CD4-positive, alpha-beta T cell treated with Interleukin-15 for 4 hours (primary cell): ENCODE results near the gene PSMD1.
"Not testable (repeated sequence)": the region's sequence is repeated elsewhere in the genome, so short reads cannot be mapped to it uniquely, and the experiment has no call there.

Experiments used
- DNase-seq: peaks from one replicate; pipeline ENCODE4 v3.0.0-alpha.2; 2020; ENCODE audit warnings: low spot score

PSMD1 gene

DNA sequence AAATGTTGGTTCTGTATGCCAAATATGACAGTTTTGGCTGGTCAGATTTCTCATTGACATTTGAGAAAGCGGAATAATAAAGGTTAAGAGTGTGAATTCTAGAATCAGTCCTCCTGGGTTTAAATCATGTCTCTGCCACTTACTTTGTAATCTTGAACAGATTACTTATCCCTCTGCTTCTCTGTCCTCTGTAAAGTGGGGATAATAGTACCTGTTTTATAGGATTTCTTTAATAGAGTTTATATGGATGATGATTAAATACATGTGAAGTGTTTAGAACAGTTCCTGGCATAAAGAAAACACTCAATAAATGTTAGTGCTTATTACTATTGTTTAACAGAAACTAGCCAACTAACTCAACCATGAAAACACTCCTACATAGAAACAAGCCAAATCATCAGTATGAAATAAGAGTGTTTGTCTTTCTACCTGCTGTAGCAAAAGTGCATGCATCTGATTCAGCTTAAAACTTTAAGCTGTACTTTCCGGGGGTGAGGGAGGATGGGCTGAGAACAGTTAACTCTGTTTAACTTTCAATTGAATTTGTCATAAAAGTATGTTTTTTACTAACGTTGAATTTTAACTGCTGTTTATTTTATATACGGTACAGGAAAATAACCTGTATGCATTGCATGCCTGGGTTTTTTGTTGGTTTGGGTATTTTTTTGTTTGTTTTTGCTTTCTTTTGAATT, 61.4 kb downstream of the PSMD1 start:
- no peak for DNase-seq

DNA sequence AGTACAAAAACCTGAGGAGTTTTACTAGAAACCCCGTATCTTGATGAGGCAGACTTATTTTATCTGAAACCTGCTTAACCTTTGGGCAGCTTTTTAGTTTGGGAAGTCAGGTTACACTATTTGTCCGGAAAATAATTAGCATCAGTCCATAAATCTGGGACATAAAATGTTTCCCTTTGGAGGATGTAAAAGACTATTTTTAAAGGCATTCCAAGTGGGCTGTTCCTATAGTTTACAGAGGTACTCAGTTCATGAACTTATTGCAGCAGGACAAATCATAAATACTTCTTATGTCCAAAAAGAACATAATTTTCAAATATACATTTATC, 61.9 kb downstream of the PSMD1 start:
- no peak for DNase-seq

DNA sequence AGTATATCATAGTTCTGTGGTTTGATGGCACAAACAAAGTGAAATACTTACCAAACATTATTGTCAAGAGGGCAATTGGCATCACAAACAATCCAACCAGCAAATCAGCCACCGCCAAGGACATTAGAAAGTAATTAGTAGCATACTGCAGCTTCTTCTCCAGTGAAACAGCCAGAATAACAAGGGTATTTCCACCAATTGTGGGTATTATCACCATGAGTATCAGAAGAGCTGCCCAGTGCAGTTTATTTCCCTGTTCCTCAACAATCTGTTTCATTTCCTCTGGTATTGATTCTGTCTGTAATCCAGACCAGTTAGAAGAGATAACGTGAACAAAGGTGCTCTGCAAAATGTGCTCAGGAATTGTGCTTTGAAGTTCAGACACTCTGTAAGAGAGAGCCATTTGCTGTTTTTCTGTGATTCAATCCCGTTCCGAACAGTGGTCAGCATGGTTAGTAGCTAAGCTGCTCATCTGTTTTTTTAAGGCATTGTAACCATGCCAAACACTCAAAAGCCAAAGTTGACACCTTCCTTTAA, 66.8 kb downstream of the PSMD1 start:
- no peak for DNase-seq

DNA sequence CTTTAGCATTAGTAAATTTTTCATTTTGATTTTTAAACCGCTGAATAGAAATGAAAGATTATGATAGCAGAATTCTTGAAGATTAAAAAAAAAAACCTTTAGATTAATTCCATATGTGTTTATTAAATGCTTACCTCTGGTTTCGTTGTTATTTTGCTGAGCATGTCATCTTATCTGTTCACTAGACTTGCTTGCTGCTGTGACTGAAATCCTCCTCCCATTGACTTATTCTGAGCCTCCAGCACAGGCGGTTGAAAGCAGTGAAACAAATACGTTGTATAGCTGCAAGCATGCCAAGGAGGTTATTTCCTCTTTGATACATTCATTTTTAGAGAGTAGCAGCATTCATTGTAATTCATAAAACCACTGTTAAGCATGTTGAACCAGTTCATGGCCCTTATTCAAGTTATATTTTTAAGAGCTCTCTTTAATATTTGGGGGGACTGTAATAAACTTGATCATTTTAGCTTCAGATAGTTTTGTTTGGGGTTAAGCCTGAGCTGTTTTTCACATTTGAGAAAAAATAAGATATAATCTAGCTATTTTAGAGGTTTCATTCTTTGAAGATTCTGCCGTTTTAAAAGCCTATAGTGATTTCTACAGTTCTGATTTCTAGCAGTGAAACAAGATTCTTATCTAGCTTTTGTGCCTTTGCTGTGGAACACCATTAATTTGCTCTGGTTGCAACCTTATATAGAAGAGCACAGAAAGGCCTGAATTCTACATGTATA, 68.3 kb downstream of the PSMD1 start, which contains the start of gene HTR2B:
Gene HTR2B (minus strand): TSS at position 205 of the 731 bp plus-strand sequence. CDS start 1,278 bp downstream, outside the sequence.
- no peak for DNase-seq

DNA sequence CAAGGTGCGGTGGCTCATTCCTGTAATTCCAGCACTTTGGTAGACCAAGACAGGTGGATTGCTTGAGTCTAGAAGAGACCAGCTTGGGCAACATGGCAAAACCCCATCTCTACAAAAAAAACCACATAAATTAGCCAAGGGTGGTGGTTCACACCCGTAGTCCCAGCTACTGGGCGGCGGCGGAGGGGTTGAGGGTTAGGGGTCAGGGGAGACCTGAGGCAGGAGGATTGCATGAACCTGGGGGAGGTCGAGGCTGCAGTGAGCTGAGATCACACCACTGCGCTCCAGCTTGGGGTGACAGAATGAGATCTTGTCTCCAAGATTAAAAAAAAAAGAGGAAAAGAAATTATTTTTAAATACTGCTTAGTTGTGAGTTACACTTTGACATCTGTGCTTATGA, 69.5 kb downstream of the PSMD1 start:
- DNase-seq: no peak

DNA sequence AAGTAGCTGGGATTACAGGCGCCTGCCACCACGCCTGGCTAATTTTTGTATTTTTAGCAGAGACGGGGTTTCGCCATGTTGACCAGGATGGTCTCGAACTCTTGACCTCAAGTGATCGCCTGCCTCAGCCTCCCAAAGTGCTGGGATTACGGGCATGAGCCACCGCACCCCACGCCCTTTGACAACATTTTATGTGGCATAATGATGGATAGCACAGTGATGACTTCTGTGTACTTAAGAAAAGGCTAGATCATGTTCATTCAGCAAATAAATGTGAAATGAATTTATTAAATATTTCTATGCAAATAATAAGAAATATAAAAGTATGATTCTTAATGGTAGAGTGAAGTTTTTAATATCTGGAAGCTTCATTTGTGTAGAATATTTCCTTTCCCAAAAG, 70.8 kb downstream of the PSMD1 start:
- DNase-seq: no peak

DNA sequence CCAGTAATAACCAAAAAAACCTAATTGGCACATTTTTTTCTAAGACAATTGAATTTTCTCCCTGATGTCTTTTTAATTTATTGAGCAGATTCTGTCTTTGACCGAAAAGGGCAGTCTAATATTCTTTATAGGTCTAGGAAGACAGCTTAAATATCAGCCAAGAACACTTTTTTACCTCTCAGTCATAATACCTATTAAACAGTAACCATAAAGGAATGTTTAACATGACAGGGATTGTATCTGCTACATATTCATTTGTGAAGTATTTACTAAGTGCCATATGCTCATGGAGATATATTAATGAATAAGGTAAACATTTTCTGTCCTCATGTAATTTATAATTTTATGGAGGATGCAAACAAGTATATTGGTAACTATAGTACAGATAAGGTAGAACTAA, 71.3 kb downstream of the PSMD1 start:
- DNase-seq: no peak

DNA sequence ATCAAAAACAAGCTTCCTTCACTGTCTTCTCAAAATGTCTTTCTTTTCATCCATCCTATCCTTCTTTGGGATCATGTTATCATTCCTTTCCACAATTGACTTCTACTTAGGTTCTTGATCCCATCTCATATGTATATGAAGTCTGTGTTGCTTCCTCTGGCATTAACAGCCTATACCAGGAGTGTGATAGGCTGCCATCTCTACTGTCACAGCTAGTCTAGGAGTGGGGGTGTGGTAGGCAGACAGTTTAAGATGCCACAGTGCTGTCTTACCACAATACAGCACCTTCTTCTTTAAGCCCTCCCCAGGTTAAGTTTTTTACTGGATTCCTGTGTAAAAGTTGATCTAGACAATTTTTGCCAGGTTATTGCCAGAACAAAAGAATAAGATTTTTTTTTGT, 71.9 kb downstream of the PSMD1 start:
- DNase-seq: no peak

DNA sequence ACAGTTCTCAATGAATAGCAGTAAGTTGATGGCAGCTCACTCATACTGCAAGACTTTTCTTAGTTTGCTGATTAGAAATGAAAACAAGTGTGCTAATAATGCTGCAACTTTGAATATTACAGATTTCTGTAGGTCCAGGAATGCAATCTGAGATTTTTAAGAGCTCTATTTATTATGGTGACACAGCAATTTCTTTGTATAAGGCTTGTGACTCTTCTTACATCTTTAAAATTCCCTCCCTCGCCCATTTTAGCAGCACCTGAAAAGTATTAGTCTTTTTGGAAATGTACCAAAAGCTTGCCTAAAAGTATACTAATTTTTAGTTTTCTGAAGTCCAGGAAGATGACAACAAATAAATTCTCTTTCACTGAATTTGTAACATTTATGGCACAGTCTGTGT, 72.5 kb downstream of the PSMD1 start:
- DNase-seq: no peak

DNA sequence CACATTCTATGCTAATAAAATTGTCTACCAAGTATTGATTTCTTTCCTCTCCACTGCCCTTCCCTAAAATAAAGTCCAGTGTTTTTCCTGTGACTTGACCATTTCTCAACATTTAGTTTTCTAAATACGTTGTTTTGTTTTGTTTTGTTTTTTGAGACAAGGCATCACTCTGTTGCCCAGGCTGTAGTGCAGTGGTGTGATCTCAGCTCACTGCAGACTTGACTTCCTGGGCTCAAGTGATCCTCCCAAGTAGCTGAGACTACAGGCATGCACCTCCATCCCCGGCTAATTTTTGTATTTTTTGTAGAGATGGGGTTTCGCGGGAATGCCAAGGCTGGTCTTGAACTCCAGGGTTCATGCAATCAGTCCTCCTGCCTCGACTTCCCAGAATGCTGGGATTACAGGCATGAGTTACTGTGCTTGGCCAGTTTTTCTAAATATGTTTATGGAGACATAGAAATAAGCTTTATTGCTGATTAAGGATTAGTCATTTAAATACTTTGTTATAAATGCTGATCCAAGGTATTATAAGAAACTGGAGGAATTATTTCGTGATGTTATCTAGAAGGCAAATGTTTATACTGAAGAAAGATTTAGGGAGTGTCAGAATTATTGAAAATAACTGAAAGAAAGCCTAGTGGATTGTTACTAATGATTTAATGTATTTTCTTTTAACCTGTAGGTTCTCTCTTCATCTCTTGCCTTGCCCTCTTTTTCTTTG, 73.8 kb downstream of the PSMD1 start:
- no peak for DNase-seq

DNA sequence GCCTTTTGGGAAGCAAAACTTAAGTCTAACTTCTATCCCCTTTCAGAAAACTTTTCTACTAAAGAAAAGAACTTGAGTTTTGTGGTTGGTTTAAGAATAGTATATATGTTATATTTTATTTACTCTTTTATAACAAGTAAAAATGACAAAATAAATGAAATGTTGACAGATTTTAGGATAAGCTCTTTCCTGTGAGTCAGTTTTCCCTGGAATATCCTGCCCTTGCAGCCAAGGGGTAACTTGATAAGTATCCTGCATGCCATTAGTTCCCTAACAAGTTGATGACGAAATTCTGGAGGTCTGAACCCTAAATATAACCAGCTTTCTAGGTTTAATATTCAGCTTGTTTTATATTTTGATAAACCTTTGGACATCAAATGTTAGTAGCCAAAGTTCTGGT, 75.5 kb downstream of the PSMD1 start:
- no peak for DNase-seq

DNA sequence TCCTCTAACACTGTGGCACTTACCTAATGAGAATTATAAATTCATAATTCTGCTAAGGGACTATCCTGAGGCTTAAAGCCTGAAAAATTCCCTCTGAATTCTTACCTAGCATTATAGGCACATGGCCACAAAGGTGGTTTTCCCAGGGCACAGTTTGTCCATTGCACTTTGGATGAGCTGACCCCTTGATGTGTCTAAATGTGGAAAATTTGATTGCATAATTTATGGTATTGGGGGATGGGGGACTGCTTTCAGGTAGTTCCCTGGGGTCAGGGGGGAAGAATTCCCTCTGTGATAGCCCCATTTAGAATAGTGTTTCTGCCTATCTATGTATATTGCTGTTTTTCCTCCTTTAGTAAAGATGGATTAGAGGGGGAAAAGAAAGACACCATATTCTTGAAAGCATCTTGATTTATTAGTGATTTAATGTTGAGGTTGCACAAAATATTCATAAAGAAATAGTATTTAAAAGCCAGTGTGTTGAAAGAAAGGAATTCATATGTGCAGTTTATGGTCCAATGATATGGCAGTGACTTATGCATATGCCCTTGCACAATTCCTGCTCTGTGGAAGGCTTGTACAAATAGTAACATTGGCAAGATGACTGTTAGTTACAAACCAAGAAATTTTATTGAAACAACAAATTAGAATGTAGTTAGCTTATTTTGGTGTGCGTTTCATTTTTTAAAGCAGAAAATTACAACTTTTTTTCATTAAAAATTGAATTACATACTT, 76.9 kb downstream of the PSMD1 start:
- DNase-seq: no peak

DNA sequence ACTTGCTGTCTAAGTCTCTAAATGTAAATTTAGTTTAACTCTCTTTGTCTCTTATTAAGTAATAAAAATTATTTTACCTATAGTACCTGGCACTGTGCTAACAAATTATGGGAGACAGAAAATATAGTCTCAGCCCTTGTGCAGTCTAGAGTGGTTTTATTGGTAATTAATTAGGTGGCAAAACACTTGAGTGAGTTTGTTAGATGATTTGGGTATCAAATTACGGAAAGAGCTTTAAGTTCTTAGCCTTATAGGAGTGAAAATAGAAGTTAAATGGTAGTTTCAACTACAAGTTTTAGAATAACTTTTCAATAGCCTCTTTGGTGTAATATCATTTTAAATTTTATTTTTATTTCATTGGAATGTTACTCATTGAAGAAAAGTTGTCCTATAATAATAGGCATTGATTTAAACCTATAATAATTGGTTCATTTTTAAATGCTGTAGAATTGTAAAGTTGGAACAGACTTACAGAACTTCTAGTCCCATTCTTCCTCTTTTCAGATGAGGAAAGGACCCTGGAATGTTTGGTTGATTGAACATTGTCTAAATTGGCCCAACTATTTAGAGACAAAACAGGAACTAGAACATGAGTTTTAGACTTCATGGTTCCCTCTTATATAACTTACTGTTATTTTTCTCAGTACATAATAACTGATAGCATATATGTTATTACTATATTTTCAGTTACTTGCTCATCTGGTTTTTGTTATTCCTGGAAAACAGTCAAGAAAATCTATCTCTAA, 78.4 kb downstream of the PSMD1 start:
- no peak for DNase-seq

DNA sequence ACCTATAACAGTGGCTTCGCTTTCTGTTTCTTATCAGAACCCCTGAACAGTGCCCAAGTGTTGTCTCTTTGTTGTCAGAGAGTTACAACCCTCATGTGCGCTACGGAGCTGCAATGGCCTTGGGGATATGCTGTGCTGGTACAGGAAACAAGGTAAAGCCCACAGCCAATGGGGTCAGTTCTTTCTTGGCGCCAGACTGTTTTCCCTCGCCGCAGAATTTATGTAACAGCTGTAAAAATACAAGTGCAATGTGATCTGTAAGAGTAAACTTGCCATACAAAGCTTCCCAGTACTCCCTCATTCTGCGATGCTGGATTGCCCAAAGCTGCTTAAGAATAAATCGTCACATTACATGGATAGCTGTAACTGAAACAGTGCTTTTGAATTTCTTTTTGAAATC, 82.0 kb downstream of the PSMD1 start:
- DNase-seq: no peak

DNA sequence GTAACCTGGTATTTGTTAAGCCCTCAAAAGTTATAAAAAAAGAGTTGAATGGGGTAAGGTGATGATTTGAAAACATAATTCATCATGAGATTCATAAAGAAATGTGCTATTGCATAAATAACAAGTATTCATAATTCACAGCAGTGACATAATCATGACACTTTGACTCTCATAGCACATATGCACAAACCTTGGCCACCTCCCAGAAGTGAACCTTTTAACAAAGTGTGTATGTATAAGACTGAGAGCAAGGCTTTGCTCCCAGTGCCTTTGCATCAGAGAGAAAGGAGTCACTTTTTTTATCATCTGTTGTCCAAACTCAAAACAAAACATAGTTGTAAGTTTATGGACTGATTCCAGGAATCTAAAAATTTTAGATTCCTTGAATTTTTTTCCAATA, 83.1 kb downstream of the PSMD1 start:
- no peak for DNase-seq

DNA sequence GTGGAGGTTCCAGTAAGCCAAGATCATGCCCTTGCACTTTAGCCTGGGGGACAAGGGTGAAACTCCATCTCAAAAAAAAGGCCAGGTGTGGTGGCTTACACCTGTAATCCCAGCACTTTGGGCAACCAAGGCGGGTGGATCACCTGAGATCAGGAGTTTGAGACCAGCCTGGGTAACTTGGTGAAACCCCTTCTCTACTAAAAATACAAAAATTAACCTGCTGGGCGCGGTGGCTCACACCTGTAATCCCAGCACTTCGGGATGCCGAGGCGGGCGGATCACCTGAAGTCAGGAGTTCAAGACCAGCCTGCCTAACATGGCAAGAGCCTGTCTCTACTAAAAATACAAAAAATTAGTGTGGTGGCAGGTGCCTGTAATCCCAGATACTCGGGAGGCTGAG, 84.1 kb downstream of the PSMD1 start:
- not testable (repeated sequence) for DNase-seq

DNA sequence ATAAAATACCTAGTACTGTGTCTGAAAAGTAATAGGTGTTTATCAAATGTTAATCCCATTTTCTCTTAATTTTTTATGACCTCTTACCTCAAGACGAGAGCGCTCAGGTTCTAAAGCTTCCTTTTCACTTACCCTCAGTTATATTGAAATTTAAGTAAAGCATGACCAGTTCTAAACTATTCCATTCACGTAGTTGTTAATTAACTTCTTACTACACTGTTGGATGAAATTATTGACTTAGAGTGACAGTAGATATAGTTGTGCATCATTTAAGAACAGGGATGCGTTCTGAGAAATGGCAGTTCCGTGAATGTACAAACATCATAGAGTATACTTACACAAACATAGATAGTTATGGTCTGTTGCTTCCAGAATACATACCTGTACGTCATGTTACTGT, 88.2 kb downstream of the PSMD1 start:
- no peak for DNase-seq

DNA sequence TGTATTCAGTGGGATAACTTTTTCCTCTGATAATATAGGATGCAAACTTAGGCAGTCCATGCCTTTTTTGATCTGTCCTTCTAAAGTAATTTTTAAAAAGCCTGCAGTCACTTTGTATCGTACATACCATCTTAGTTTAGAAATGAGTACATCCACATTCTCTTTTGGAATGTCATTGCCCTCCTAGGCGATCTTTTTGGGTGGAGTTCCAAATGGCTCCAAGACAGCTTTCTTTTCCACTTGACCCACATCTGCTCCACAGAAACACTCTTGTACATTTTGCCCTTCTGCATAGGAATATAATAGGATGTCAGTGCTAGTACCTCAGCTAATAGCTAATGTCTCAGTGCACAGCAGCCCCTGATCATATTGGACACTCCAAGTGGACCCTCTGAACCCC, 90.0 kb downstream of the PSMD1 start:
- no peak for DNase-seq

DNA sequence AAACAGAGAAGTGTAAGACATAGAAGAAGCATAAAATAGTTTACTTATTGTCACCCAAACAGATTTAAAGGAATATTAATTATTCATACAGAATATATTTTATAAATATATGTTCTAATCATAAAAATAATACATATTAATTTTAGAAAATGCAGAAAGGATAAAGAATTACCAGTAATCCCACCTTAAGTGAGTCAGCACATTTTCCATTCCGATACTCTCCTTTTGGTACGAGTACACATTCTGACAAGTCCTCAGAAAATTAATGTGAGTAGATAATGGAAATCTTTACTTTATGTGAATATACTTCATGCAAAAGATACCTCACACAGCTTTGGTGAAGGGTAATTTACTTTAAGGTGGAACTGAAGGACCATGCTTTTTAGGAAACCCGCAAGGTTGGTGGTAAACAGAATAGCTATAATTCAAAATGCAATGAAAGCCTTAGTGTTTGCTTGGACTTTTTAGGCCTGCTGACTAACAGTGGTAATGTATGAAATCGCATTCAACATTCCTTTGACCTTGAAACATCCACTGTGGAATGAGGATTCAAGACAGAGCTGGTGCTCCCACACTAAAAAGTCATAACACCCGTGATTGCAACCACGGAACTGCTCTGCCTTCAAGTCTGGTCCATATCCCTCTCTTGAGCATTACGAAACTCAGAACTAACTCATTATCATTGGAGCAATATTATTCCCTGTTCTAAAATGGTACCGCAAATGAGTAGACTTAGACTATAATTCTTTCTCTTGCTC, 96.3 kb downstream of the PSMD1 start:
- DNase-seq: no peak

DNA sequence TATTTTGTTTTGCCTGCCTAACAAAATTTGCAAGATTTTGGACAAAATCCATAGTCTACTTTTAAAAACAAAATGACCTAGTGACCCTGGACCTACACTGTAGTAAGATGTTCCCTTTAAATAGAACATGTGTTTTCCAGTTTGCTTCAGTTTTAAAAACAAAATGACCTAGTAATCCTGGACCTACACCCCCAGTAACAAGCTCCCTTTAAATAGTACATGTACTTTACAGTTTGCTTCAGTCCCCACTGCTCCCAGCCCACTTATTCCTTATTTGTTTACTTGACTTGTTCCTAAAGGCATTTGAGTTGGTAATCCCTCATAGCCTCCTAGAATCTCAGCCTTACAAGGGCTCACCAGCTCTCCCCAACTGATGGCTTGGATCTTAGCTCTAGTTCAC, 102.6 kb downstream of the PSMD1 start:
- no peak for DNase-seq

DNA sequence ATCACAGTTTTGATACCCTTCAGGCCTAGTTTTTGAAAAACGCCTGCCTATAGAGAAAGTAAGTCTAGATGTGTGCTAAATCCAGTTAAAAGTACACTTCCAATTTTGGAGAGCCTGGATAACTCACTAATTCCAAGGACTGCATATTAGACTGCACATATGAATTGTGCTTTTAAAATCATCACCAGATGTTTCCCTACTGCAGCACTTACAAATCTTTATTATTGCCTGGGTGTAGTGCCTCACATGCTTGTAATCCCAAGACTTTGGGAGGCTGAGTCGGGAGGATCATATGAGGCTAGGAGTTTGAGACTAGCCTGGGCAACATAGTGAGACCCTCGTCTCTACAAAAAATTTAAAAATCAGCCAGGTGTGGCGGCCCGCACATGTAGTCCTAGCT, 104.0 kb downstream of the PSMD1 start:
- no peak for DNase-seq
